ENCODE data around the gene TRIM72. TPM values are rescaled to one million over a fixed set of nuclear protein-coding genes. Genes with fewer than 3 reads are reported as not detected.

The TRIM72 gene
- total and polyA plus RNA-seq, 2 of the 8 experiments (the other 6 are each of a cell fraction or from before 2014, with no cell fraction given), result 0.57 to 2.1 TPM

- H3K27me3 ChIP-seq (replicated peaks in 1 of 4; ENCODE audit: control insufficient read depth in 3 of 4, extremely low read depth in 1 of 4, insufficient read depth in 3 of 4, low read length in 3 of 4), result peaks cover 0 to 6% (median 3%) of the 10 kb centered on the region in 4 experiments; a peak in 3 of 7 replicates
- no peak overlapping the region; the same call in 1 of the 2 replicates for H4K8ac ChIP-seq (ENCODE audit: extremely low read depth, insufficient read depth, low read length)
- H3K4me1 ChIP-seq (replicated peaks in 1 of 4; ENCODE audit: control insufficient read depth in 3 of 4, insufficient read depth in 4 of 4, low read length in 3 of 4), result peaks cover 0 to 7% (median 4%) of the 10 kb centered on the region in 4 experiments; a peak in 5 of 7 replicates
- no peak overlapping the region for H3K18ac ChIP-seq (ENCODE audit: extremely low read depth, low read length)
- no peak overlapping the region for H2BK20ac ChIP-seq (ENCODE audit: low read length)
- no peaks in the 10 kb centered on the region for H3K9me3 ChIP-seq (ENCODE audit: insufficient read depth in 2 of 2, low read depth in 1 of 2, low read length in 1 of 2)
- ChIA-PET POLR2A (ENCODE audit: partially characterized antibody) (interaction anchor here (16.2 to 24.0 kb wide), 4 partner anchors 4 to 27 kb away, joined by 272 to 430 read pairs (median 418); partner anchors contain the start of genes FUS, PYCARD, PYDC1 and TRIM72), CTCF (ENCODE audit: partially characterized antibody) (interaction anchor here (4.1 kb wide), 1 partner anchor 12 kb away, joined by 10 read pairs; the partner anchor contains the start of gene PYDC1)
- DNase-seq (ENCODE audit: low read depth in 1 of 2, low spot score in 2 of 2) (no peak), FAIRE-seq (no peak)
- H3K4ac ChIP-seq (replicated peaks; ENCODE audit: insufficient read length, low read depth, low read length), result no peak overlapping the region
- H4K91ac ChIP-seq (replicated peaks; ENCODE audit: insufficient read length, low read length), result no peak overlapping the region
- H3K56ac ChIP-seq (replicated peaks; ENCODE audit: insufficient read length, low read depth, low read length), result no peak overlapping the region
- H2BK5ac ChIP-seq (ENCODE audit: low read depth, low read length), result no peak overlapping the region
- H2BK15ac ChIP-seq (ENCODE audit: low read length), result no peak overlapping the region
- H3K4me3 ChIP-seq (ENCODE audit: extremely low read depth in 1 of 4, insufficient read depth in 2 of 4, low read depth in 3 of 4, low read length in 4 of 4), result no peak overlapping the region
- H2BK120ac ChIP-seq (replicated peaks; ENCODE audit: low read depth, low read length), result no peak overlapping the region
- peaks cover 15% of the 10 kb centered on the region; the same call in 1 of the 2 replicates for H3K23me2 ChIP-seq (ENCODE audit: low read depth, low read length)
- no peak overlapping the region for H2BK12ac ChIP-seq (ENCODE audit: low read depth, low read length)
- H3K9ac ChIP-seq (replicated peaks in 1 of 4; ENCODE audit: extremely low read depth in 1 of 4, low read depth in 3 of 4, low read length in 3 of 4), result no peak overlapping the region
- no peak overlapping the region for H3K14ac ChIP-seq (ENCODE audit: insufficient read length)
- 93% methylated on average over 9 of the region's 9 CpGs; no CpG with 5 or more reads in 1 of the 2 experiments for WGBS, 2 experiments (ENCODE audit: extremely low coverage in 1 of 2, insufficient coverage in 1 of 2, insufficient read length in 1 of 2, insufficient replicate concordance in 2 of 2, low coverage in 1 of 2, low lambda C conversion rate in 2 of 2, missing lambda C conversion rate in 1 of 2)
- H4K5ac ChIP-seq (ENCODE audit: insufficient read length, low read depth, low read length), result no peak overlapping the region
- no peak overlapping the region for H3K4me2 ChIP-seq (ENCODE audit: insufficient read depth in 1 of 2, low read depth in 2 of 2, low read length in 2 of 2)
- no peak overlapping the region for H3K23ac ChIP-seq (ENCODE audit: insufficient read length)
- H2AFZ ChIP-seq (ENCODE audit: low read length), result no peak overlapping the region
- no peak overlapping the region for H3K27ac ChIP-seq (ENCODE audit: low read depth, low read length)
- no peaks in the 10 kb centered on the region for H3K36me3 ChIP-seq (ENCODE audit: control insufficient read depth in 2 of 4, insufficient read depth in 4 of 4, low read length in 3 of 4)
- H4K20me1 ChIP-seq (replicated peaks in 1 of 2; ENCODE audit: control insufficient read depth in 1 of 2, insufficient read depth in 2 of 2, low read length in 2 of 2), result peaks cover 2 to 3% of the 10 kb centered on the region in 2 experiments
- H3K79me1 ChIP-seq (ENCODE audit: low read depth, low read length), result peaks cover 3% of the 10 kb centered on the region; the same call in 1 of the 2 replicates
- no peaks in the 10 kb centered on the region for H3K79me2 ChIP-seq (ENCODE audit: control insufficient read depth in 1 of 2, insufficient read depth in 2 of 2, low read length in 2 of 2)
- peak overlapping the region; percentile 32; the same call in 1 of the 2 replicates for H2AK5ac ChIP-seq (ENCODE audit: low read depth, low read length)
- TF ChIP-seq NANOG (IDR thresholded peaks at IDR 0.05; ENCODE audit: insufficient read depth, low read depth, low read length, poor library complexity, severe bottlenecking) (no peak), ASH2L (IDR thresholded peaks at IDR 0.05; ENCODE audit: low read length) (no peak), CBX8 (IDR thresholded peaks at IDR 0.05; ENCODE audit: borderline replicate concordance, low read depth, low read length) (no peak), KDM4A (IDR thresholded peaks at IDR 0.05; ENCODE audit: low read depth, low read length, severe bottlenecking) (no peak), HDAC2 (IDR thresholded peaks at IDR 0.05; ENCODE audit: borderline replicate concordance in 1 of 2, low read depth in 2 of 2, low read length in 2 of 2) (no peak), RFX5 (IDR thresholded peaks at IDR 0.05; ENCODE audit: borderline replicate concordance, low read depth, low read length) (no peak), RNF2 (IDR thresholded peaks at IDR 0.05; ENCODE audit: borderline replicate concordance, low read depth, low read length, missing control alignments, poor library complexity, severe bottlenecking) (no peak), MAX (IDR thresholded peaks at IDR 0.05) (no peak), POU5F1 (IDR thresholded peaks at IDR 0.05; ENCODE audit: low read depth, low read length) (no peak), KDM1A (IDR thresholded peaks at IDR 0.05; ENCODE audit: borderline replicate concordance, low read length) (no peak)
These were observed 8.8 kb upstream of the TRIM72 start for GRCh38 chr16:31204871-31205666.

Data from H1 (cell line).